Lower leg skin (tissue), 4 donors: ENCODE results near the gene VMO1. TPM values are rescaled to one million over a fixed set of nuclear protein-coding genes. Genes with fewer than 3 reads are reported as not detected.

Source experiments
- DNase-seq, 2 donors: peaks; one replicate each; pipeline ENCODE4 v3.0.0-alpha.2; 2019; ENCODE audit warnings: low spot score in 2 of 2
- H3K4me3 ChIP-seq: fragments of 200-600 bp; sonication (generic); 2 replicates; pipeline ENCODE4 v1.5.1; 2017; ENCODE audit warnings: mild to moderate bottlenecking, low read depth; ENCODE audit not compliant: poor library complexity, severe bottlenecking
- CTCF ChIP-seq, 3 donors: fragments of 450-650 bp; IDR thresholded peaks; one replicate each; pipeline ENCODE4 v1.5.1; 2016; ENCODE audit warnings: antibody characterized with exemption in 3 of 3, mild to moderate bottlenecking in 3 of 3, moderate library complexity in 2 of 3
- POLR2A ChIP-seq, 2 donors: fragments of 450-650 bp; IDR thresholded peaks; one replicate each; pipeline ENCODE4 v1.6.1; 2016 to 2017; ENCODE audit warnings: antibody characterized with exemption in 2 of 2, mild to moderate bottlenecking in 1 of 2, moderate library complexity in 1 of 2
- WGBS, 2 donors: methylation state at CpG; one replicate each; pipeline ENCODE4 v1.1.5; 2018; 5-methylcytosine and 5-hydroxymethylcytosine counted together
- intact Hi-C: fragments of 100-400 bp; cut with DNase I; formaldehyde crosslinking; loops from one replicate; pipeline ENCODE4 v1.15.0; 2023; ENCODE audit warnings: low total_unique reads
- total RNA-seq, 4 donors: library from RNA; depleted of rRNA; stranded (reverse); fragments of >200 nt; gene quantifications; one replicate each; pipeline ENCODE4 v1.1.0, GENCODE V29; 2016

VMO1 gene
- total RNA-seq, 4 donors from 2014 or later, result 2.2 to 9.9 (median 5.3) TPM; not detected in 1

DNA sequence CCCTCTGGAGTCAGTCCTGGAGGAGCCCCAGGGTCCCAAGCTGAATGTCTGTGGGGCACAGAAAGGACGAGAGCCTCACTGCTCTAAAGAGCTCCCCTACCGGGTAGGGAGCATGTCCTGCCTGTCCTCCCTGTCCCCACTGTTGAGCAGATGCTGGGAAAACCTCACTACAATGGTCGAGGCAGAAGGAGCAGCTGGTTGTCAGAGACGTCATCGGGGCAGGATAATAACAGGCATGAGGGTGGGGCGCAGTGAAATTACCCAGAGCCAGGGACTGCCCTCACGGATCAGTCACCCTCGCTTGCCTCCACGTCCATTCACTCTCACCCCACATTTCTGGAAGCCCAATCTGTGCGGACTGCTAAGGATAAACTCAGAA, 13.9 kb downstream of the VMO1 start:
- TF ChIP-seq POLR2A (IDR thresholded peaks at IDR 0.05), result no peak
- no peak for TF ChIP-seq CTCF (IDR thresholded peaks at IDR 0.05)
- 52 to 61% methylated on average over 10 of the region's 10 CpGs for WGBS, 2 donors
- no peak for DNase-seq
- H3K4me3 ChIP-seq, result no peak overlapping the region
- intact Hi-C loops, result loop anchor here (10.0 kb wide), 1 partner anchor 1063 kb away; no protein-coding TSS in a partner anchor

DNA sequence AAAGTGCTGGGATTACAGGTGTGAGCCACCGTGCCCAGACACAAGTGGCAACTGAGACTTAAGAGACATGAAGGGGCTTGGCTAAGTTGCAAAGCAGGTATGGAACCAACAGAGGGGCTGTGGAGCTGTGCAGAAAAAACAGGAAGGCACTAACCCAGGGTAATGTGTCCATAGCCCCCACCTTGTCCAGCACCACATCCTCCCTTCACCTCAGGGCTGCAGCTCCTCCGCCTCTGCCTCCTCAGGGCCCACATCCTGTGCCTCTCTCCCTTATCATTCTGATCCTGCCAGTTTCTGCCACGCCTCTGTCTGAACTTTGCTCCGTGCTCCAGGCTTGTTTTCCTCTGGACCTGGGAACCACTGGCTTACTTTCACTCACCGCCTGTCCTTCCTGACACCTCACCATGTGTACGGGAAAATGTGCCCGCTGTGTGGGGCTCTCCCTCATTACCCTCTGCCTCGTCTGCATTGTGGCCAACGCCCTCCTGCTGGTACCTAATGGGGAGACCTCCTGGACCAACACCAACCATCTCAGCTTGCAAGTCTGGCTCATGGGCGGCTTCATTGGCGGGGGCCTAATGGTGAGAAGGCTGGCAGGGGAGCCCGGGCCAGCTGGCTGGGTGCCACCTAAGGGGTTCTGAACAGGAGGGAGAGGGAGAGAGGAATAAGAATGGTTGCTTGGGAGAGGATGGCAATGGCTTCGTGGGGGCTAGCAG, 14.5 kb downstream of the VMO1 start, which contains the start of gene TM4SF5:
TSS of gene TM4SF5 (plus strand) at position 368 of the 716 bp plus-strand sequence. CDS start at position 405, 37 bp downstream.
- no peak for DNase-seq
- WGBS, 2 donors, result 42 to 48% methylated on average over 13 of the region's 13 CpGs
- intact Hi-C loops, result loop anchor here (10.0 kb wide), 1 partner anchor 1063 kb away; no protein-coding TSS in a partner anchor
- no peak within 1 kb of the TSS for H3K4me3 ChIP-seq
- TF ChIP-seq CTCF (IDR thresholded peaks at IDR 0.05) (no peak), POLR2A (IDR thresholded peaks at IDR 0.05) (no peak)

- intact Hi-C loops, result loop anchor here (10.0 kb wide), 1 partner anchor 1065 kb away; no protein-coding TSS in a partner anchor
- TF ChIP-seq CTCF (IDR thresholded peaks at IDR 0.05) (no peak), POLR2A (IDR thresholded peaks at IDR 0.05) (no peak)
- H3K4me3 ChIP-seq, result no peak overlapping the region
- WGBS, 2 donors, result 89 to 98% methylated on average over 2 of the region's 2 CpGs
- no peak for DNase-seq
These were observed 16.5 kb downstream of the VMO1 start for GRCh38 chr17:4769628-4770027.

- no peak overlapping the region for H3K4me3 ChIP-seq
- 74 to 82% methylated on average over 6 of the region's 6 CpGs for WGBS, 2 donors
- DNase-seq, result no peak
- no peak for TF ChIP-seq POLR2A (IDR thresholded peaks at IDR 0.05)
- no peak for TF ChIP-seq CTCF (IDR thresholded peaks at IDR 0.05)
- intact Hi-C loops, result no loop called here
These were observed 17.9 kb downstream of the VMO1 start for GRCh38 chr17:4768298-4768697.

GRCh38 chr17:4766723-4767122, 19.4 kb downstream of the VMO1 start:
- intact Hi-C loops, result no loop called here
- no peak overlapping the region for H3K4me3 ChIP-seq
- DNase-seq, result no peak
- WGBS, 2 donors, result 83 to 84% methylated on average over 9 of the region's 9 CpGs
- TF ChIP-seq CTCF (IDR thresholded peaks at IDR 0.05) (no peak), POLR2A (IDR thresholded peaks at IDR 0.05) (no peak)
